ENCODE measurements around the gene CBX3. TPM values are rescaled to one million over a fixed set of nuclear protein-coding genes. Genes with fewer than 3 reads are reported as not detected.
"Not testable (repeated sequence)": the region's sequence is repeated elsewhere in the genome, so short reads cannot be mapped to it uniquely, and the experiment has no call there.

CBX3 gene
- total RNA-seq, 2 donors from 2014 or later: 37.9 to 43.3 TPM

GRCh38 chr7:26169271-26169670 lies 32.3 kb upstream of the CBX3 start:
- TF ChIP-seq CTCF (IDR thresholded peaks at IDR 0.05): no peak
- no peaks in the 10 kb centered on the region for H3K4me1 ChIP-seq
- no peaks in the 10 kb centered on the region for H3K27me3 ChIP-seq
- H3K9me3 ChIP-seq: no peaks in the 10 kb centered on the region
- H3K36me3 ChIP-seq: peaks cover 7% of the 10 kb centered on the region
- H3K27ac ChIP-seq: no peak overlapping the region
- no peak for DNase-seq (ENCODE audit: low spot score)
- no peak overlapping the region for H3K4me3 ChIP-seq

- H3K36me3 ChIP-seq: peaks cover 7% of the 10 kb centered on the region
- no peak overlapping the region for H3K4me3 ChIP-seq
- TF ChIP-seq CTCF (IDR thresholded peaks at IDR 0.05): no peak
- H3K27ac ChIP-seq: no peak overlapping the region
- no peak for DNase-seq (ENCODE audit: low spot score)
- H3K27me3 ChIP-seq: no peaks in the 10 kb centered on the region
- no peaks in the 10 kb centered on the region for H3K9me3 ChIP-seq
- H3K4me1 ChIP-seq: no peaks in the 10 kb centered on the region
Measured at GRCh38 chr7:26170663-26171062, 30.9 kb upstream of the CBX3 start.

DNA sequence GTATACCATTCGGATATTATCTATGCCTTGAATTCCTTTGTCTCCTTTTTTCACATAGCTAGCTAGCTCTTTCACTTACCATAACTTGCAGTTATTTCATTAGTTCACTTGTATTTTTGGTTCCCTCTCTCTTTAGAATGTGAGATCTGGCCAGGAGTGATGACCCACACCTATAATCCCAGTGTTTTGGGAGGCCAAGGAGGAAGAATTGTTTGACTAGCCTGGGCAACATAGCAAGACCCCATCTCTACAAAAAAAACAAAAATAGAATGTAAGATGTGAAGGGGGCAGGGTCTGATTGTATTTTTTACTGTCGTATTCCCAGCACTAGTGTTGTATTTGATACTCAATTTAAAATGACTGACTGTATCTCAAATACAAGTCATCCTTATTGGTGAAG lies 29.9 kb upstream of the CBX3 start:
- H3K27ac ChIP-seq: no peak overlapping the region
- H3K4me1 ChIP-seq: no peaks in the 10 kb centered on the region
- no peaks in the 10 kb centered on the region for H3K9me3 ChIP-seq
- H3K27me3 ChIP-seq: no peaks in the 10 kb centered on the region
- TF ChIP-seq CTCF (IDR thresholded peaks at IDR 0.05): no peak
- H3K36me3 ChIP-seq: peaks cover 7% of the 10 kb centered on the region
- H3K4me3 ChIP-seq: no peak overlapping the region
- no peak for DNase-seq (ENCODE audit: low spot score)

GRCh38 chr7:26172048-26172447 lies 29.5 kb upstream of the CBX3 start:
- TF ChIP-seq CTCF (IDR thresholded peaks at IDR 0.05): no peak
- H3K27me3 ChIP-seq: no peaks in the 10 kb centered on the region
- no peaks in the 10 kb centered on the region for H3K4me1 ChIP-seq
- no peak for DNase-seq (ENCODE audit: low spot score)
- H3K9me3 ChIP-seq: no peaks in the 10 kb centered on the region
- H3K36me3 ChIP-seq: peaks cover 7% of the 10 kb centered on the region
- H3K27ac ChIP-seq: no peak overlapping the region
- no peak overlapping the region for H3K4me3 ChIP-seq

DNA sequence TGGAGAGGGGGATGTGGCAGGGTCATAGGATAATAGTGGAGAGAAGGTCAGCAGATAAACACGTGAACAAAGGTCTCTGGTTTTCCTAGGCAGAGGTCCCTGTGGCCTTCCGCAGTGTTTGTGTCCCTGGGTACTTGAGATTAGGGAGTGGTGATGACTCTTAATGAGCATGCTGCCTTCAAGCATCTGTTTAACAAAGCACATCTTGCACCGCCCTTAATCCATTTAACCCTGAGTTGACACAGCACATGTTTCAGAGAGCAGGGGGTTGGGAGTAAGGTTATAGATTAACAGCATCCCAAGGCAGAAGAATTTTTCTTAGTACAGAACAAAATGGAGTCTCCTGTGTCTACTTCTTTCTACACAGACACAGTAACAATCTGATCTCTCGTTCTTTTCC lies 25.6 kb upstream of the CBX3 start:
- not testable (repeated sequence) for H3K36me3 ChIP-seq; DNase-seq (ENCODE audit: low spot score); H3K4me3 ChIP-seq; H3K4me1 ChIP-seq; H3K27me3 ChIP-seq; H3K9me3 ChIP-seq; H3K27ac ChIP-seq

- H3K27ac ChIP-seq; H3K4me1 ChIP-seq; H3K27me3 ChIP-seq; DNase-seq (ENCODE audit: low spot score); H3K36me3 ChIP-seq; H3K9me3 ChIP-seq; H3K4me3 ChIP-seq: not testable (repeated sequence)
Measured at GRCh38 chr7:26176696-26177095, 24.8 kb upstream of the CBX3 start.

DNA sequence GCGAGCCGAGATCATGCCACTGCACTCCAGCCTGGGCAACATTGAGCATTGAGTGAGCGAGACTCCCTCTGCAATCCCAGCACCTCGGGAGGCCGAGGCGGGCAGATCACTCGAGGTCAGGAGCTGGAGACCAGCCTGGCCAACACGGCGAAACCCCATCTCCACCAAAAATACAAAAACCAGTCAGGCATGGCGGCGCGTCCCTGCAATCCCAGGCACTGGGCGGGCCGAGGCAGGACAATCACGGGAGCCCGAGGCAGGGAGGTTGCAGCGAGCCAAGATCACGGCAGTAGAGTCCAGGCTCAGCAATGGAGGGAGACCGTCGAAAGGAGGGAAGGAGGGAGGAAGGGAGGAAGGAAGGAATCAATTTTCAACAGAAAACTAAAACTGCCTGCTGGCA lies 24.3 kb upstream of the CBX3 start:
- H3K36me3 ChIP-seq; H3K4me3 ChIP-seq; H3K27ac ChIP-seq; H3K4me1 ChIP-seq; DNase-seq (ENCODE audit: low spot score); H3K9me3 ChIP-seq; H3K27me3 ChIP-seq: not testable (repeated sequence)

All from right atrium auricular region (tissue), 2 donors.